ENCODE data around the gene ZC3H7B.

GRCh38 chr22:41398921-41399320, 97.6 kb downstream of the ZC3H7B start:
- TF ChIP-seq CTCF (conservative IDR thresholded peaks at IDR 0.05; ENCODE audit: low read depth, low read length) (no peak), EZH2 (IDR thresholded peaks at IDR 0.05; ENCODE audit: low read length, unreplicated experiment) (no peak)
